ENCODE measurements around the gene EPO.
A peak's percentile ranks its signal among the peaks of the same experiment; 100 is the strongest.

EPO gene

DNA sequence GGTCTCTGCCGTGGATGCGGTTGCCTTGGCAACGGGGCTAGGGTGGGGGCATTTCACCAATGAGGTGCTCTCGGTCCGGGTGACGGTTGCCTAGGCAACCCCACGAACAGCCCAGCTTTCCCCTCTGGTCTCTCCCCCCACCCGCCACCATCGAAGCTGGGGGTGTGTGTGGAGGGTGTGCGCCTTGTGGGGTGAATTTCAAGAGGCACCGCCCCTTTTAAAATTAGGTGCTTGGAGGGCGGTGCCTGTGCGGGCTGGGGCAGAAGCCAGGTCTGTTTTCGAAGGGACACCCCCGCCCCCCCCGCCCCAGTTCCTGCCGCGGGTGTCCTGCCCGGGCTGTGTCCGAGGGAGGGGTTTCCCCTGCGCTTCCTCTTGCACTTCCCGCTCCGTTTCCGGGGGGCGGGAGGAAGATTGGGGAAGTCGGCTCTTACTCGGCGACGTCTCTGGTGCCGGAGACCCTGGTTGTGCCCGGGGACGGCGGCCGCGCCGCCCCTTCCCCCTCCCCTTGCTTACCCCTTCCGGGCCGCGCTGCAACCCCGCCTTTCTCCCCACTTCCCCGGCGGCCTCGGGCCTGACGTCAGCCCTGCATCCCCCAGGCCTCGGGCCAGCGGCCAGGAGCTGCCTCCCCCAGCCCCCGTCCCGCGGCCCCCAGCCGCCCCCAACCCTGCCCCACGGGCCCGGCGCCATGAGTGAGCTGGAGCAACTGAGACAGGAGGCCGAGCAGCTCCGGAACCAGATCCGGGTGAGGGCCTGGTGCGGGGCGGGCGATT, 44.5 kb upstream of the EPO start:
- TF ChIP-seq, protein P1, sequence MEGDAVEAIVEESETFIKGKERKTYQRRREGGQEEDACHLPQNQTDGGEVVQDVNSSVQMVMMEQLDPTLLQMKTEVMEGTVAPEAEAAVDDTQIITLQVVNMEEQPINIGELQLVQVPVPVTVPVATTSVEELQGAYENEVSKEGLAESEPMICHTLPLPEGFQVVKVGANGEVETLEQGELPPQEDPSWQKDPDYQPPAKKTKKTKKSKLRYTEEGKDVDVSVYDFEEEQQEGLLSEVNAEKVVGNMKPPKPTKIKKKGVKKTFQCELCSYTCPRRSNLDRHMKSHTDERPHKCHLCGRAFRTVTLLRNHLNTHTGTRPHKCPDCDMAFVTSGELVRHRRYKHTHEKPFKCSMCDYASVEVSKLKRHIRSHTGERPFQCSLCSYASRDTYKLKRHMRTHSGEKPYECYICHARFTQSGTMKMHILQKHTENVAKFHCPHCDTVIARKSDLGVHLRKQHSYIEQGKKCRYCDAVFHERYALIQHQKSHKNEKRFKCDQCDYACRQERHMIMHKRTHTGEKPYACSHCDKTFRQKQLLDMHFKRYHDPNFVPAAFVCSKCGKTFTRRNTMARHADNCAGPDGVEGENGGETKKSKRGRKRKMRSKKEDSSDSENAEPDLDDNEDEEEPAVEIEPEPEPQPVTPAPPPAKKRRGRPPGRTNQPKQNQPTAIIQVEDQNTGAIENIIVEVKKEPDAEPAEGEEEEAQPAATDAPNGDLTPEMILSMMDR (conservative IDR thresholded peaks at IDR 0.05): no peak

DNA sequence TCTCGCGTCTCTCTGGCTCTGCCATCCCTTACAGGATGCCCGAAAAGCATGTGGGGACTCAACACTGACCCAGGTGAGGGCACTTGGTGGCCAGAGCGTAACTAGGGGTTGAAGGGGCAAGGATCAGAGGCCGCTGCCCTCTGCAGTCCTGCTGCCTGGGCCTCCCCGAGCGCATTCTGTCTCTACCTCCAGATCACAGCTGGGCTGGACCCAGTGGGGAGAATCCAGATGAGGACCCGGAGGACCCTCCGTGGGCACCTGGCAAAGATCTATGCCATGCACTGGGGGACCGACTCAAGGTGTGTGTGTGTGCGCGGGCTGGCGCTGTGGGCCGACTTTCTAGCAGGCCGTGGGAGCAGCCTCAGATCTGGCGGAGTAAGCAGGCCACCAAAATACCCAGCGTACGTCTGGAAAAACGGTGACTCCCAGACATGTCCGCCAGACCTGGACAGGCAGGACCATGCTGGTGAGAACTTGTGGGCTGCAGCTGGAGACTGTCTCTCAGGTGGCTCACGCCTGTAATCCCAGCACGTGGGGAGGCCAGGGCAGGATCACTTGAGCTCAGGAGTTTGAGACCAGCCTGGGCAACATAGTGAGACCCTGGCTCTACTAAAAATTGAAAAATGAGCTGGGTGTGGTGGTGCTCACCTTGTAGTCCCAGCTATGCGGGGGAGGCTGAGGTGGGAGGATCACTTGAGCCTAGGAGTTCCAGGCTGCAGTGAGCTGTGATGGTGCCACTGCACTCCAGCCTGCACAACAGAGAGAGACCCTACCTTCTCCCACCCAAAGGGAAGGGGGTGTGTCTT, 43.6 kb upstream of the EPO start:
- TF ChIP-seq, protein P1 (conservative IDR thresholded peaks at IDR 0.05): no peak
- peak overlapping the region; percentile 96 for H3K27ac ChIP-seq

More for the DNA sequence above, 44.5 kb upstream of the EPO start:
- peak overlapping the region; percentile 96 for H3K27ac ChIP-seq

DNA sequence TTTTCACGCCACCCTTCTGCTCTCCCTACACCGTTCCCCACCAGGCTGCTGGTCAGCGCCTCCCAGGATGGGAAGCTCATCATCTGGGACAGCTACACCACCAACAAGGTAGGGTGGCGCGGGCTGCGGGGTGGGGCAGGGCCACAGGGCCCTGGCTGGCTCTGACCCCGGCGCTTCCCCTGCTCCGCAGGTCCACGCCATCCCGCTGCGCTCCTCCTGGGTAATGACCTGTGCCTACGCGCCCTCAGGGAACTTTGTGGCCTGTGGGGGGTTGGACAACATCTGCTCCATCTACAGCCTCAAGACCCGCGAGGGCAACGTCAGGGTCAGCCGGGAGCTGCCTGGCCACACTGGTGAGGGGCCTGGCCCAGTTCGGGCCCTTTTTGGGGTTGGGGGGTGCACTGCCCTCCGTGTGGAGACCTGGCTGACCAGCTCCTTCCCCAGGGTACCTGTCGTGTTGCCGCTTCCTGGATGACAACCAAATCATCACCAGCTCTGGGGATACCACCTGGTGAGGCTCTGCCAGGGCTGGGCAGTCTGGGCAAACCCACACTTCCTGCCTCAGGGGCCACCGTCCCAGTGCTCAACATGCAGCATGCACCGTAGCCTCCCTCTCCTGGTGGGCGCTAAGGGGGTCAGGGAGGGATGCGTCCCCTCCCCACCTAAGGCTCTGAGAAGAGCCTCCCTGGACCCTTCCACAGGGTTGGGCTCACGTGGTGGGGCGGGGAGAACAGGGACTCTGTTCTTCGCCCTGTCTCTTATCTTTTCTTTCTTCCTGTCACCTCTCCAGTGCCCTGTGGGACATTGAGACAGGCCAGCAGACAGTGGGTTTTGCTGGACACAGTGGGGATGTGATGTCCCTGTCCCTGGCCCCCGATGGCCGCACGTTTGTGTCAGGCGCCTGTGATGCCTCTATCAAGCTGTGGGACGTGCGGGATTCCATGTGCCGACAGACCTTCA, 42.7 kb upstream of the EPO start:
- TF ChIP-seq, protein P1 (conservative IDR thresholded peaks at IDR 0.05): no peak
- peak overlapping the region; percentile 96 for H3K27ac ChIP-seq

DNA sequence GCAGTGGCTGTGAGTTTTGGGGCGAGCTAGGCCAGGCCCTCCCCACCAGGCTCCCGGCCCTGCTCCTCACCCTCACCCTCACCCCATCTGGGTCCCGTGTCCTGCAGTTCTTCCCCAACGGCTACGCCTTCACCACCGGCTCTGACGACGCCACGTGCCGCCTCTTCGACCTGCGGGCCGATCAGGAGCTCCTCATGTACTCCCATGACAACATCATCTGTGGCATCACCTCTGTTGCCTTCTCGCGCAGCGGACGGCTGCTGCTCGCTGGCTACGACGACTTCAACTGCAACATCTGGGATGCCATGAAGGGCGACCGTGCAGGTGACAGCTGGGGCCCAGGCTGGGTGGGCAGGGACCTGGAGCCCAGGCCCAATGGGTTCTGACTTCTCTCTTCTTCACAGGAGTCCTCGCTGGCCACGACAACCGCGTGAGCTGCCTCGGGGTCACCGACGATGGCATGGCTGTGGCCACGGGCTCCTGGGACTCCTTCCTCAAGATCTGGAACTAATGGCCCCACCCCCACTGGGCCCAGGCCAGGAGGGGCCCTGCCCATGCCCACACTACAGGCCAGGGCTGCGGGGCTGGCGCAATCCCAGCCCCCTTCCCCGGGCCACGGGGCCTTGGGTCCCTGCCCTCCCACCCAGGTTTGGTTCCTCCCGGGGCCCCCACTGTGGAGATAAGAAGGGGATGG, 41.8 kb upstream of the EPO start:
- H3K27ac ChIP-seq: peak overlapping the region; percentile 96
- TF ChIP-seq, protein P1 (conservative IDR thresholded peaks at IDR 0.05): no peak

DNA sequence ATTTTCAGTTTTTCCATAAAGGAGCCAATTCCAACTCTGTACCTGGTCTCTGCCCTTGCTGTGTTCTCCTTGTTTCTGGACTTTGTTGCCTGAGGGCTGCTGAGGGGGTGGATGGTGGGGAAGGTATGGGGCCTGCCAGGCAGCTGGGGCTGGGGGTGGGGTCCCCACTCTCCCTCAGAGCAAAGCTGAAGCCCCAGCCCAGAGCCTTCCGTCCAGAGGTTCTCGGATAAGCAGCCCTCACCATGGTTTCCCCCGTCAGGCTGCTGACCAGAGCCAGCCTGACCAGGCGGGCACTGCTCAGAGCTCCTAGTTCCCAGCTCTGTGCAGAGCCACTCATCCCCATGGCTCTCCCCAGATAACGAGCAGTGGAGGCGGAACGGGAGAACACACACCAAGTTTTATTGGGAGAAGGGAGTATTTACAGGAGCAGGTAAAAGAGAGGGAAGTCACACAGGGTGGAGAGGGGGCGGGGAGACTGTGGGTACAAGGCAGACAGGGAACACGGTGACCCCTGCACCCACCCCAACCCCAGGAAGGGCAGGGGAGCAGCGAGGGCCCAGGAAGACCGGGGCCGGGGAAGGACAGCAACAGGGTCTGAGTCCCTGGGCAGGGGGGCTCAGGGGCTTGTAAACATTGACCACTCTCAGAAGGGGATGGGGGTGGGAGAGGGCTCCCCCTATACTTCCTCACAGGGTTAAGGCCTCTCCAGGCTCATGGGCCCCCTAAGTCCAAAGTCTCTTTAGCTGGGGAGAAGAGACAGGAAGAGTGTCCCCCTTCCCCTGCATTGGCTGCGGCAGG, 40.9 kb upstream of the EPO start:
- TF ChIP-seq, protein P1 (conservative IDR thresholded peaks at IDR 0.05): no peak
- H3K27ac ChIP-seq: peak overlapping the region; percentile 96

DNA sequence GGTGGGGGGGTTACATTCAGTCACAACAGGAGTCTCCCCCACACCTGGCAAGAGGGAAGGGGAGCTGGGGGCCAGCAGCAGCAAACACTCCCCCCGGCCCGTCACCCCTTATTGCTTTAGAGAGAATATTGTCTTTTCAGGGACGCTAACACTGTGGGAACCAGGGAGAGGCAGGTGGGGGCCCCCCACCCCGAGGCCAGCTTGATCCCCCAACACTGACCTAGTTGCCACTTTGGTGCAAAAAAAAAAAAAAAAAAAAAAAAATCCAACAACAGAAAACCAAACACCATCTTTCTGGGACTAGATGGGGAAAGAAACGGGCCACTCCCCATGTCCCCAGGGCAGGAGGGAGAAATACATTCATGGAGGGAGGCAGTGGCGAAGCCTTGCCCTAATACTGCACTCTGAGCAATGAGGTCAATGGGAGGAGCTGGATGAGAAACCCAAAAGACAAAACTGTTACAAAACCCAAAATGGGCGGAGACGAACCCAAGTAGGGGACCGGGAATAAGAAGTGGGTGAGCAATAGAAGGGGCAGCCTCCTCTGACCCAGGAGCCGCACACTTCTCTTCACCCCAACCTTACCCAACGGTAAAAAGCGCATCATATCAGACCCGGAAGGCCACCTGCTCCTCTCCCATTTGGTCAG, 40.2 kb upstream of the EPO start:
- TF ChIP-seq, protein P1 (conservative IDR thresholded peaks at IDR 0.05): no peak
- peak overlapping the region; percentile 96 for H3K27ac ChIP-seq
